Body of pancreas (tissue), 4 donors: Measurements from ENCODE around the gene RUNX2. TPM values are rescaled to one million over a fixed set of nuclear protein-coding genes. Genes with fewer than 3 reads are reported as not detected.

Experiments used
- ATAC-seq: fragments of 150-250 bp; one replicate; pipeline ENCODE4 v1.9.1; 2016
- DNase-seq, 4 donors: peaks; one replicate each; pipeline ENCODE4 v3.0.0-alpha.2; 2019
- H3K27ac ChIP-seq, 4 donors: fragments of 200-600 bp; sonication (generic); 1 replicate in 3 of 4; 2 replicates in 1 of 4; pipeline versions ENCODE4 v1.5.1 to v1.6.1; 2016 to 2019; ENCODE audit warnings: mild to moderate bottlenecking in 1 of 4, mixed read lengths in 1 of 4, moderate library complexity in 1 of 4
- H3K27me3 ChIP-seq, 2 donors: fragments of 200-600 bp; sonication (generic); one replicate each; pipeline ENCODE4 v1.6.0; 2016; ENCODE audit warnings: mild to moderate bottlenecking in 1 of 2
- H3K36me3 ChIP-seq, 2 donors: fragments of 200-600 bp; sonication (generic); replicated peaks in 1 of 2; 2 replicates each; pipeline ENCODE4 v1.5.1; 2016; ENCODE audit warnings: low read depth in 2 of 2; ENCODE audit not compliant: insufficient read depth in 1 of 2
- H3K4me1 ChIP-seq: fragments of 200-600 bp; sonication (generic); one replicate; pipeline ENCODE4 v1.6.0; 2016
- H3K4me3 ChIP-seq, 2 donors: fragments of 200-600 bp; sonication (generic); 1 replicate in 1 of 2; 2 replicates in 1 of 2; pipeline ENCODE4 v1.5.1; 2016 to 2019
- H3K9me3 ChIP-seq, 3 donors: fragments of 200-600 bp; sonication (generic); 1 replicate in 2 of 3; 2 replicates in 1 of 3; pipeline ENCODE4 v1.5.1; 2016
- CTCF ChIP-seq, 7 experiments: fragments of 450-650 bp in 4 of 7; fragments of 200-600 bp in 3 of 7; sonication (generic) in 3 of 7; IDR thresholded peaks; one replicate each; pipeline ENCODE4 v1.5.1; 2016 to 2019; ENCODE audit warnings: antibody characterized with exemption in 7 of 7
- POLR2A ChIP-seq, 3 donors: fragments of 450-650 bp; IDR thresholded peaks; one replicate each; pipeline ENCODE4 v1.6.1; 2016; ENCODE audit warnings: antibody characterized with exemption in 3 of 3, mild to moderate bottlenecking in 2 of 3
- WGBS, 2 donors: methylation state at CpG; one replicate each; pipeline ENCODE4 v1.1.5; 2017; 5-methylcytosine and 5-hydroxymethylcytosine counted together
- intact Hi-C: fragments of 100-400 bp; cut with DNase I; formaldehyde crosslinking; loops from one replicate; pipeline ENCODE4 v1.15.1; 2023
- total RNA-seq, 2 donors: library from RNA; depleted of rRNA; stranded (reverse); fragments of >200 nt; gene quantifications; one replicate each; pipeline ENCODE4 v1.1.0, GENCODE V29; 2016

Gene RUNX2
- total RNA-seq, 2 donors from 2014 or later, result 0.33 to 1.0 TPM

GRCh38 chr6:45568626-45569025 is 240.5 kb downstream of the RUNX2 start:
- ATAC-seq (no peak), DNase-seq (no peak)
- H3K36me3 ChIP-seq, result no peaks in the 10 kb centered on the region
- no peaks in the 10 kb centered on the region for H3K27me3 ChIP-seq
- H3K4me1 ChIP-seq, result no peaks in the 10 kb centered on the region
- WGBS, 2 donors, result 65 to 85% methylated on average over 5 of the region's 5 CpGs
- no peak overlapping the region for H3K27ac ChIP-seq
- no peaks in the 10 kb centered on the region for H3K9me3 ChIP-seq
- TF ChIP-seq POLR2A (IDR thresholded peaks at IDR 0.05) (no peak), CTCF (IDR thresholded peaks at IDR 0.05) (no peak)
- intact Hi-C loops, result no loop called here
- no peak overlapping the region for H3K4me3 ChIP-seq

GRCh38 chr6:45569210-45569945 is 241.2 kb downstream of the RUNX2 start:
- H3K4me3 ChIP-seq, result no peak overlapping the region
- intact Hi-C loops, result no loop called here
- H3K9me3 ChIP-seq, result no peaks in the 10 kb centered on the region
- no peak overlapping the region for H3K27ac ChIP-seq
- DNase-seq (no peak), ATAC-seq (no peak)
- WGBS, 2 donors, result 69 to 74% methylated on average over 6 of the region's 6 CpGs
- no peaks in the 10 kb centered on the region for H3K27me3 ChIP-seq
- no peaks in the 10 kb centered on the region for H3K4me1 ChIP-seq
- no peaks in the 10 kb centered on the region for H3K36me3 ChIP-seq
- no peak for TF ChIP-seq CTCF (IDR thresholded peaks at IDR 0.05)
- no peak for TF ChIP-seq POLR2A (IDR thresholded peaks at IDR 0.05)

- no peak for TF ChIP-seq CTCF (IDR thresholded peaks at IDR 0.05)
- no peak for TF ChIP-seq POLR2A (IDR thresholded peaks at IDR 0.05)
Measured at GRCh38 chr6:45571159-45571558, 243.0 kb downstream of the RUNX2 start.

GRCh38 chr6:45572833-45573232 is 244.7 kb downstream of the RUNX2 start:
- H3K27ac ChIP-seq, result no peak overlapping the region
- WGBS, 2 donors, result 77 to 81% methylated on average over 4 of the region's 4 CpGs
- ATAC-seq, result no peak
- no peak for TF ChIP-seq POLR2A (IDR thresholded peaks at IDR 0.05)
- TF ChIP-seq CTCF (IDR thresholded peaks at IDR 0.05), result no peak
- H3K4me3 ChIP-seq, result no peak overlapping the region
- H3K27me3 ChIP-seq, result no peaks in the 10 kb centered on the region
- H3K4me1 ChIP-seq, result no peaks in the 10 kb centered on the region
- H3K36me3 ChIP-seq, result no peaks in the 10 kb centered on the region
- DNase-seq, result no peak
- no peaks in the 10 kb centered on the region for H3K9me3 ChIP-seq
- intact Hi-C loops, result no loop called here

More at GRCh38 chr6:45571159-45571558, 243.0 kb downstream of the RUNX2 start:
- ATAC-seq (no peak), DNase-seq (no peak)
- no peaks in the 10 kb centered on the region for H3K27me3 ChIP-seq
- no peaks in the 10 kb centered on the region for H3K4me1 ChIP-seq
- no peaks in the 10 kb centered on the region for H3K9me3 ChIP-seq
- intact Hi-C loops, result no loop called here
- no peak overlapping the region for H3K4me3 ChIP-seq
- WGBS, 2 donors, result 71 to 75% methylated on average over 3 of the region's 3 CpGs
- H3K36me3 ChIP-seq, result no peaks in the 10 kb centered on the region
- H3K27ac ChIP-seq, result no peak overlapping the region

GRCh38 chr6:45574014-45574461 is 245.9 kb downstream of the RUNX2 start:
- TF ChIP-seq POLR2A (IDR thresholded peaks at IDR 0.05), result no peak
- no peak for TF ChIP-seq CTCF (IDR thresholded peaks at IDR 0.05)
- H3K27me3 ChIP-seq, result no peaks in the 10 kb centered on the region

More at GRCh38 chr6:45574014-45574461, 245.9 kb downstream of the RUNX2 start:
- no peak overlapping the region for H3K4me3 ChIP-seq
- no peaks in the 10 kb centered on the region for H3K4me1 ChIP-seq
- H3K9me3 ChIP-seq, result no peaks in the 10 kb centered on the region
- no peak overlapping the region for H3K27ac ChIP-seq
- 59 to 71% methylated on average over 6 of the region's 6 CpGs for WGBS, 2 donors
- DNase-seq, result no peak
- no peak for ATAC-seq
- intact Hi-C loops, result no loop called here
- no peaks in the 10 kb centered on the region for H3K36me3 ChIP-seq
